H9 (cell line): Measurements from ENCODE around the gene TMEM201. TPM values are rescaled to one million over a fixed set of nuclear protein-coding genes. Genes with fewer than 3 reads are reported as not detected.

Experiments
- DNase-seq: peaks from one replicate; pipeline ENCODE4 v3.0.0-alpha.2; 2017
- H2AFZ ChIP-seq: one replicate; pipeline ENCODE4 v1.6.1; 2013; ENCODE audit warnings: mild to moderate bottlenecking, low read length, control low read depth, moderate library complexity
- H2AK5ac ChIP-seq: 2 replicates; pipeline ENCODE4 v1.6.1; 2013; ENCODE audit warnings: low read length, control low read depth, mixed read lengths; ENCODE audit not compliant: insufficient read length
- H2BK120ac ChIP-seq: one replicate; pipeline ENCODE4 v1.6.1; 2013; ENCODE audit warnings: low read depth, mild to moderate bottlenecking, low read length, control low read depth, inconsistent platforms; ENCODE audit not compliant: poor library complexity, severe bottlenecking
- H2BK12ac ChIP-seq: 2 replicates; pipeline ENCODE4 v1.6.1; 2013; ENCODE audit warnings: low read length, control low read depth, mixed read lengths, low read depth; ENCODE audit not compliant: insufficient read length
- H2BK15ac ChIP-seq: 2 replicates; pipeline ENCODE4 v1.6.1; 2013; ENCODE audit warnings: low read depth, low read length, control low read depth
- H2BK20ac ChIP-seq: one replicate; pipeline ENCODE4 v1.6.1; 2013; ENCODE audit warnings: low read depth, mild to moderate bottlenecking, low read length, control low read depth, inconsistent platforms; ENCODE audit not compliant: poor library complexity, severe bottlenecking
- H2BK5ac ChIP-seq: 2 replicates; pipeline ENCODE4 v1.6.1; 2013; ENCODE audit warnings: low read length, control low read depth, mixed read lengths; ENCODE audit not compliant: insufficient read length
- H3K14ac ChIP-seq: 2 replicates; pipeline ENCODE4 v1.6.1; 2013; ENCODE audit warnings: low read length, control low read depth; ENCODE audit not compliant: insufficient read depth
- H3K18ac ChIP-seq: 2 replicates; pipeline ENCODE4 v1.6.1; 2013; ENCODE audit warnings: low read depth, mild to moderate bottlenecking, mixed read lengths, low read length, control low read depth; ENCODE audit not compliant: insufficient read length
- H3K23ac ChIP-seq: 2 replicates; pipeline ENCODE4 v1.6.1; 2013; ENCODE audit warnings: low read length, control low read depth, mixed read lengths, low read depth; ENCODE audit not compliant: insufficient read length
- H3K23me2 ChIP-seq: 2 replicates; pipeline ENCODE4 v1.6.1; 2013; ENCODE audit warnings: low read depth, mild to moderate bottlenecking, mixed read lengths, low read length, control low read depth; ENCODE audit not compliant: insufficient read length, poor library complexity, severe bottlenecking
- H3K27ac ChIP-seq: 2 replicates; pipeline ENCODE4 v1.5.1; 2013; ENCODE audit warnings: low read length, control low read depth, mixed read lengths, low read depth; ENCODE audit not compliant: insufficient read length
- H3K27me3 ChIP-seq: 2 replicates; pipeline ENCODE4 v1.6.1; 2013; ENCODE audit warnings: low read length, control low read depth, inconsistent platforms; ENCODE audit not compliant: insufficient read depth
- H3K4ac ChIP-seq: 2 replicates; pipeline ENCODE4 v1.6.1; 2013; ENCODE audit warnings: low read depth, mild to moderate bottlenecking, control low read depth, inconsistent platforms, low read length, moderate library complexity
- H3K4me1 ChIP-seq: 2 replicates; pipeline ENCODE4 v1.6.1; 2013; ENCODE audit warnings: low read length, control low read depth, inconsistent platforms; ENCODE audit not compliant: insufficient read depth
- H3K4me2 ChIP-seq: 2 replicates; pipeline ENCODE4 v1.6.1; 2013; ENCODE audit warnings: low read length, control low read depth, mixed read lengths; ENCODE audit not compliant: insufficient read length, insufficient read depth
- H3K56ac ChIP-seq: 2 replicates; pipeline ENCODE4 v1.6.1; 2013; ENCODE audit warnings: low read depth, mild to moderate bottlenecking, mixed read lengths, low read length, control low read depth; ENCODE audit not compliant: insufficient read length
- H3K79me1 ChIP-seq: 2 replicates; pipeline ENCODE4 v1.6.1; 2013; ENCODE audit warnings: low read depth, mild to moderate bottlenecking, moderate library complexity, low read length, control low read depth, inconsistent platforms; ENCODE audit not compliant: insufficient read depth, poor library complexity, severe bottlenecking
- H3K79me2 ChIP-seq: 2 replicates; pipeline ENCODE4 v1.6.1; 2013; ENCODE audit warnings: low read length, control low read depth, inconsistent platforms; ENCODE audit not compliant: insufficient read depth
- H3K9ac ChIP-seq: 2 replicates; pipeline ENCODE4 v1.6.1; 2013; ENCODE audit warnings: low read length, control low read depth, mixed read lengths; ENCODE audit not compliant: insufficient read length; ENCODE audit errors: extremely low read depth
- H3K9me3 ChIP-seq: one replicate; pipeline ENCODE4 v1.6.1; 2013; ENCODE audit warnings: low read depth, low read length, inconsistent platforms; ENCODE audit not compliant: control insufficient read depth
- H3T11ph ChIP-seq: one replicate; pipeline ENCODE4 v1.6.1; 2013; ENCODE audit warnings: mild to moderate bottlenecking, low read length, control low read depth, inconsistent platforms
- H4K20me1 ChIP-seq: one replicate; pipeline ENCODE4 v1.6.1; 2013; ENCODE audit not compliant: control insufficient read depth, insufficient read length, insufficient read depth
- H4K5ac ChIP-seq: 2 replicates; pipeline ENCODE4 v1.6.1; 2013; ENCODE audit warnings: low read depth, mild to moderate bottlenecking, mixed read lengths, low read length, control low read depth; ENCODE audit not compliant: insufficient read length
- H4K8ac ChIP-seq: replicated peaks from 2 replicates; pipeline ENCODE4 v1.6.1; 2013; ENCODE audit warnings: low read length, control low read depth, mixed read lengths, low read depth; ENCODE audit not compliant: insufficient read length
- H4K91ac ChIP-seq: 2 replicates; pipeline ENCODE4 v1.6.1; 2013; ENCODE audit warnings: low read depth, mild to moderate bottlenecking, moderate library complexity, mixed read lengths, low read length, control low read depth; ENCODE audit not compliant: insufficient read length
- H3K27ac Mint-ChIP-seq, 3 experiments: 2 replicates in 2 of 3; 3 replicates in 1 of 3; pipeline ENCODE4 v1.8.0; 2020 to 2021; ENCODE audit warnings: mixed read lengths in 3 of 3, mild to moderate bottlenecking in 1 of 3, moderate library complexity in 1 of 3
- H3K27me3 Mint-ChIP-seq: 2 replicates; pipeline ENCODE4 v1.8.0; 2021; ENCODE audit warnings: low read depth, mild to moderate bottlenecking, moderate library complexity, mixed read lengths
- H3K36me3 Mint-ChIP-seq, 3 experiments: 2 replicates in 2 of 3; 3 replicates in 1 of 3; pipeline ENCODE4 v1.8.0; 2020 to 2021; ENCODE audit warnings: low read depth in 3 of 3, mixed read lengths in 3 of 3; ENCODE audit not compliant: insufficient read depth in 1 of 3
- H3K4me1 Mint-ChIP-seq, 2 experiments: 2 replicates each; pipeline ENCODE4 v1.8.0; 2020; ENCODE audit warnings: mixed read lengths in 2 of 2
- H3K4me3 Mint-ChIP-seq, 2 experiments: 2 replicates in 1 of 2; 3 replicates in 1 of 2; pipeline ENCODE4 v1.8.0; 2020 to 2021; ENCODE audit warnings: mild to moderate bottlenecking in 2 of 2, mixed read lengths in 2 of 2, moderate library complexity in 1 of 2
- H3K9me3 Mint-ChIP-seq, 2 experiments: 2 replicates in 1 of 2; 3 replicates in 1 of 2; pipeline ENCODE4 v1.8.0; 2020; ENCODE audit warnings: mild to moderate bottlenecking in 2 of 2, mixed read lengths in 2 of 2, moderate library complexity in 1 of 2
- CTCF ChIP-seq: fragments of 200-600 bp; sonication (generic); conservative IDR thresholded peaks from 3 replicates; pipeline ENCODE4 v1.8.0; 2021; ENCODE audit warnings: antibody characterized with exemption, mild to moderate bottlenecking
- WGBS: extraction: QIAGEN DNeasy Blood & Tissue Kit; methylation state at CpG from one replicate; pipeline ENCODE4 v1.1.7; 2013; ENCODE audit warnings: missing lambda C conversion rate, low lambda C conversion rate, mixed read lengths; ENCODE audit not compliant: insufficient read length; ENCODE audit errors: extremely low coverage; 5-methylcytosine and 5-hydroxymethylcytosine counted together
- total RNA-seq: library from RNA; stranded (reverse); gene quantifications from 2 replicates; pipeline ENCODE4 v1.2.1, GENCODE V29; 2021

TMEM201 gene
- total RNA-seq, 1 experiment from 2014 or later, result 31.0 TPM

- peaks cover 0 to 2% of the 10 kb centered on the region in 2 experiments; a peak in 2 of 5 replicates for H3K9me3 Mint-ChIP-seq
- H3K56ac ChIP-seq, result no peak overlapping the region
- no peak overlapping the region for H4K5ac ChIP-seq
- no peak overlapping the region for H2BK12ac ChIP-seq
- H2AK5ac ChIP-seq, result no peak overlapping the region
- no peak overlapping the region for H2BK5ac ChIP-seq
- DNase-seq, result no peak
- no peak overlapping the region for H3T11ph ChIP-seq
- no peak overlapping the region for H2BK20ac ChIP-seq
- no peak overlapping the region for H2BK15ac ChIP-seq
- no peaks in the 10 kb centered on the region for H4K20me1 ChIP-seq
- H3K23me2 ChIP-seq, result peaks cover 9% of the 10 kb centered on the region
- H3K9me3 ChIP-seq, result no peaks in the 10 kb centered on the region
- no peaks in the 10 kb centered on the region for H3K27me3 ChIP-seq
- H3K79me2 ChIP-seq, result peaks cover 14% of the 10 kb centered on the region; the same call in 1 of the 2 replicates
- peaks cover 2 to 5% (median 3%) of the 10 kb centered on the region in 3 experiments; a peak in 4 of 7 replicates for H3K36me3 Mint-ChIP-seq
- H3K14ac ChIP-seq, result no peak overlapping the region
- TF ChIP-seq CTCF, result no peak
- H4K91ac ChIP-seq, result no peak overlapping the region
- peak overlapping the region; percentile 84 for H3K4me2 ChIP-seq
- H3K79me1 ChIP-seq, result peaks cover 10% of the 10 kb centered on the region
- H3K4me1 ChIP-seq, result peaks cover 5% of the 10 kb centered on the region; the same call in 1 of the 2 replicates
- peak overlapping the region; percentile 57 for H3K9ac ChIP-seq
- H3K27me3 Mint-ChIP-seq, result peaks cover 7% of the 10 kb centered on the region
- no peak overlapping the region for H3K23ac ChIP-seq
- H3K4ac ChIP-seq, result no peak overlapping the region
- peaks cover 32 to 42% of the 10 kb centered on the region in 2 experiments for H3K4me1 Mint-ChIP-seq
- no CpG with 5 or more reads among the region's 6 CpGs for WGBS
- no peak overlapping the region for H2BK120ac ChIP-seq
- H3K27ac Mint-ChIP-seq, result no peak overlapping the region
- H3K18ac ChIP-seq, result no peak overlapping the region
- no peak overlapping the region for H4K8ac ChIP-seq
- no peak overlapping the region for H3K27ac ChIP-seq
- H3K4me3 Mint-ChIP-seq, result peak overlapping the region; percentile 86 to 90
- H2AFZ ChIP-seq, result no peak overlapping the region
Measured at GRCh38 chr1:9589719-9590157, 1.0 kb downstream of the TMEM201 start.
